ENCODE data around the gene SLC27A1. TPM values are rescaled to one million over a fixed set of nuclear protein-coding genes. Genes with fewer than 3 reads are reported as not detected.
"Not testable (repeated sequence)": the region's sequence is repeated elsewhere in the genome, so short reads cannot be mapped to it uniquely, and the experiment has no call there.

SLC27A1 gene
- total RNA-seq, 3 donors from 2014 or later, result 1.5 to 2.1 (median 2.0) TPM

DNA sequence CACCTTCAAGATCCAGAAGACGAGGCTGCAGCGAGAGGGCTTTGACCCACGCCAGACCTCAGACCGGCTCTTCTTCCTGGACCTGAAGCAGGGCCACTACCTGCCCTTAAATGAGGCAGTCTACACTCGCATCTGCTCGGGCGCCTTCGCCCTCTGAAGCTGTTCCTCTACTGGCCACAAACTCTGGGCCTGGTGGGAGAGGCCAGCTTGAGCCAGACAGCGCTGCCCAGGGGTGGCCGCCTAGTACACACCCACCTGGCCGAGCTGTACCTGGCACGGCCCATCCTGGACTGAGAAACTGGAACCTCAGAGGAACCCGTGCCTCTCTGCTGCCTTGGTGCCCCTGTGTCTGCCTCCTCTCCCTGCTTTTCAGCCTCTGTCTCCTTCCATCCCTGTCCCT is 34.1 kb downstream of the SLC27A1 start:
- Mint-ChIP-seq H3K9me3 (no peaks in the 10 kb centered on the region), H3K4me1 (ENCODE audit: low read depth) (peaks cover 15% of the 10 kb centered on the region), H3K27me3 (ENCODE audit: low read depth) (no peaks in the 10 kb centered on the region), H3K4me3 (no peak overlapping the region), H3K36me3 (ENCODE audit: insufficient read depth) (peaks cover 5% of the 10 kb centered on the region)
- ATAC-seq (no peak), DNase-seq (no peak)

GRCh38 chr19:17505223-17505622 is 34.9 kb downstream of the SLC27A1 start:
- H3K4me1 Mint-ChIP-seq (ENCODE audit: low read depth), result peaks cover 17% of the 10 kb centered on the region
- ATAC-seq (no peak), DNase-seq (no peak)
- peaks cover 5% of the 10 kb centered on the region for H3K36me3 Mint-ChIP-seq (ENCODE audit: insufficient read depth)
- H3K9me3 Mint-ChIP-seq, result no peaks in the 10 kb centered on the region
- H3K27me3 Mint-ChIP-seq (ENCODE audit: low read depth), result no peaks in the 10 kb centered on the region
- no peak overlapping the region for H3K4me3 Mint-ChIP-seq

DNA sequence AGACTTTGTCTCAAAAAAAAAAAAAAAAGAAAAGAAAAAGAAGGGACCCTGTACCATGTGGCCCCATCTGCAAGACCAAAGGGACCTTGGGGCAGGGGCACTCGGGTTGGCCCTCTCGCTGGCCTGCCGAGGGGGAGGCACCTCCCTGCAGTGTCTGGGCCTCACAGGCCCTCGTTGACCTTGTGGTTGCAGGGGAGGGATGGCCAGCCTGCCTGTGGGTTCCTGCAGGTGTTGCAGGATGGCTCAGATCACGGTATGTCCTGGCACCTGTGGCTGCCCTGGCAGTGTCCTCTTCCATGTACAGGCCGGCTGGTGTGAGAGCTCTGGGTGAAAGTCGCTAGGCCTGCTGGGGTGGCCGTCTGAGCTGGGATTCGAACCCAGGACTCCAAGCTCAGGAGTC is 36.4 kb downstream of the SLC27A1 start:
- DNase-seq, result no peak
- no peaks in the 10 kb centered on the region for H3K9me3 Mint-ChIP-seq
- peaks cover 7% of the 10 kb centered on the region for H3K36me3 Mint-ChIP-seq (ENCODE audit: insufficient read depth)
- H3K4me3 Mint-ChIP-seq, result no peak overlapping the region
- no peak for ATAC-seq
- H3K27me3 Mint-ChIP-seq (ENCODE audit: low read depth), result no peaks in the 10 kb centered on the region
- H3K4me1 Mint-ChIP-seq (ENCODE audit: low read depth), result peaks cover 21% of the 10 kb centered on the region

GRCh38 chr19:17508558-17508933 is 38.2 kb downstream of the SLC27A1 start:
- peaks cover 30% of the 10 kb centered on the region for H3K4me1 Mint-ChIP-seq (ENCODE audit: low read depth)
- H3K4me3 Mint-ChIP-seq; H3K9me3 Mint-ChIP-seq; H3K27me3 Mint-ChIP-seq (ENCODE audit: low read depth); DNase-seq; ATAC-seq; H3K36me3 Mint-ChIP-seq (ENCODE audit: insufficient read depth): not testable (repeated sequence)

DNA sequence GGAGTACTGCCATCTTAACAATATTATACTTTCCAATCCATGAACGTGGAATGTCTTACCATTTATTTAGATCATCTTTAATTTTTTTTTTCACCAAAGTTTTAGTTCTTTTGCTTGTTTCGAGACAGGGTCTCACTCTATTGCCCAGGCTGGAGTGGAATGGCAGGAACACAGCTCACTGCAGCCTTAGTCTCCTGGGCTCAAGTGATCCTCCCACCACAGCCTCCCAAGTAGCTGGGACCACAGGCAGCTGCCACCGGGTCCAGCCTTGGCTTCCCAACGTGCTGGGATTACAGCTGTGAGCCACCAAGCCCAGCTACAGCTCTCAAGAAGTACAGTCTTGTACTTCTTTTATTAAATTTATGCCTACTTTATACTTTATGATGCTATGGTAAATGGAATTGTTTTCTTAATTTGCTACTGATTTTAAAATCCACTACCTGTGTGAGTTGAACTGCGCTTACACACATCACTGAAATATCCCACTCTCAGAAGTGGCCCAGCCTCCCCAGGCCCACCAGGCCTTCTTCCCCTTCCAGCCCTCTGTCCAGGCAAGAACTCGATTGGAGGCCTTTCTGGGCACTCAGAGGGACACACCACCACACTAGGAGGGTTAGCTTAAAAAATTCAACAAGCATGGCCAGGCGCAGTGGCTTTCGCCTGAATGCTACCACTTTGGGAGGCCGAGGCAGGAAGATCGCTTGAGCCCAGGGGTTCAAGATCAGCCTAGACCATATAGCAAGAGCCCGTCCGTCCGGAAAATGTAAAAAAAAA is 40.1 kb downstream of the SLC27A1 start:
- ATAC-seq (no peak), DNase-seq (no peak)
- Mint-ChIP-seq H3K4me1 (ENCODE audit: low read depth) (peaks cover 30% of the 10 kb centered on the region), H3K27me3 (ENCODE audit: low read depth) (no peaks in the 10 kb centered on the region), H3K4me3 (peak overlapping the region; percentile 91), H3K36me3 (ENCODE audit: insufficient read depth) (peaks cover 7% of the 10 kb centered on the region), H3K9me3 (no peaks in the 10 kb centered on the region)

GRCh38 chr19:17511724-17512573 is 41.6 kb downstream of the SLC27A1 start:
- peaks cover 30% of the 10 kb centered on the region for H3K4me1 Mint-ChIP-seq (ENCODE audit: low read depth)
- ATAC-seq, result peak; percentile 72 to 73
- no peaks in the 10 kb centered on the region for H3K9me3 Mint-ChIP-seq

GRCh38 chr19:17512574-17512939 is 42.2 kb downstream of the SLC27A1 start:
- peaks cover 15% of the 10 kb centered on the region for H3K36me3 Mint-ChIP-seq (ENCODE audit: insufficient read depth)
- DNase-seq, result no peak
- H3K27me3 Mint-ChIP-seq (ENCODE audit: low read depth), result no peaks in the 10 kb centered on the region
- H3K9me3 Mint-ChIP-seq, result no peaks in the 10 kb centered on the region
- H3K4me3 Mint-ChIP-seq, result peak overlapping the region; percentile 91
- ATAC-seq, result no peak
- peaks cover 29% of the 10 kb centered on the region for H3K4me1 Mint-ChIP-seq (ENCODE audit: low read depth)

More at GRCh38 chr19:17511724-17512573, 41.6 kb downstream of the SLC27A1 start:
- Mint-ChIP-seq H3K27me3 (ENCODE audit: low read depth) (no peaks in the 10 kb centered on the region), H3K4me3 (peak overlapping the region; percentile 91), H3K36me3 (ENCODE audit: insufficient read depth) (peaks cover 10% of the 10 kb centered on the region)
- DNase-seq, result peak; percentile 78

GRCh38 chr19:17515408-17516149 is 45.3 kb downstream of the SLC27A1 start:
- DNase-seq (no peak), ATAC-seq (no peak)
- peaks cover 11% of the 10 kb centered on the region for H3K4me1 Mint-ChIP-seq (ENCODE audit: low read depth)
- H3K9me3 Mint-ChIP-seq, result no peaks in the 10 kb centered on the region
- no peaks in the 10 kb centered on the region for H3K27me3 Mint-ChIP-seq (ENCODE audit: low read depth)
- H3K4me3 Mint-ChIP-seq, result no peak overlapping the region
- H3K36me3 Mint-ChIP-seq (ENCODE audit: insufficient read depth), result peaks cover 14% of the 10 kb centered on the region

- H3K27me3 Mint-ChIP-seq (ENCODE audit: low read depth), result no peaks in the 10 kb centered on the region
- H3K4me3 Mint-ChIP-seq, result no peak overlapping the region
- peaks cover 14% of the 10 kb centered on the region for H3K36me3 Mint-ChIP-seq (ENCODE audit: insufficient read depth)
- ATAC-seq, result no peak
- DNase-seq, result no peak
- no peaks in the 10 kb centered on the region for H3K9me3 Mint-ChIP-seq
- H3K4me1 Mint-ChIP-seq (ENCODE audit: low read depth), result peaks cover 6% of the 10 kb centered on the region
Observed at GRCh38 chr19:17517898-17518297, 47.6 kb downstream of the SLC27A1 start.

DNA sequence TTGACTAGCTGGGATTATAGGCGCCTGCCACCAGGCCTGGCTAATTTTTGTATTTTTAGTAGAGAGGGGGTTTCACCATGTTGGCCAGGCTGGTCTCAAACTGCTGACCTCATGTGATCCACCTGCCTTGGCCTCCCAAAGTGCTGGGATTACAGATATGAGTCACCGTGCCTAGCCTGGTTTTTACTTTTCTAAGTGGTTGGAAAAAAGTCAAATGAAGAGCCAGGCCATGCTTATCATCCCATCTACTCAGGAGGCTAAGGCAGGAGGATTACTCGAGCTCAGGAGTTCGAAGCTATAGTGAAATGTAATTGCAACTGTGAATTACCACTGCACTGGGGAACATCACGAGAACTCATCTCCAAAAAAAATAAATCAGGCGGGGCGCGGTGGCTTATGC is 48.3 kb downstream of the SLC27A1 start:
- Mint-ChIP-seq H3K4me1 (ENCODE audit: low read depth) (peaks cover 12% of the 10 kb centered on the region), H3K36me3 (ENCODE audit: insufficient read depth) (peaks cover 14% of the 10 kb centered on the region)
- not testable (repeated sequence) for H3K27me3 Mint-ChIP-seq (ENCODE audit: low read depth); H3K9me3 Mint-ChIP-seq; H3K4me3 Mint-ChIP-seq; ATAC-seq; DNase-seq

DNA sequence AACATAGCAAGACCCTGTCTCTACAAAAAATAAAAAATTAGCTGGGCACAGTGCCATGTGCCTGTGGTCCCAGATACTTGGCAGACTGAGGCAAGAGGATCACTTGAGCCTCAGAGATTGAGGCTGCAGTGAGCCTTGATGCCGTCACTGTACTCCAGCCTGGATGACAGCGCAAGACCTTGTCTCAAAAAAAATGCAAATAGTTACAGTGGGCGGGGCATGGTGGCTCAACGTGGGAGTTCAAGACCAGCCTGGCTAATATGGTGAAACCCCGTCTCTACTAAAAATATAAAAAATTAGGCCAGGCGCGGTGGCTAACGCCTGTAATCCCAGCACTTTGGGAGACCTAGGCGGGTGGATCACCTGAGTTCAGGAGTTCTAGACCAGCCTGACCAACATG is 49.6 kb downstream of the SLC27A1 start:
- H3K4me3 Mint-ChIP-seq, result no peak overlapping the region
- DNase-seq, result no peak

DNA sequence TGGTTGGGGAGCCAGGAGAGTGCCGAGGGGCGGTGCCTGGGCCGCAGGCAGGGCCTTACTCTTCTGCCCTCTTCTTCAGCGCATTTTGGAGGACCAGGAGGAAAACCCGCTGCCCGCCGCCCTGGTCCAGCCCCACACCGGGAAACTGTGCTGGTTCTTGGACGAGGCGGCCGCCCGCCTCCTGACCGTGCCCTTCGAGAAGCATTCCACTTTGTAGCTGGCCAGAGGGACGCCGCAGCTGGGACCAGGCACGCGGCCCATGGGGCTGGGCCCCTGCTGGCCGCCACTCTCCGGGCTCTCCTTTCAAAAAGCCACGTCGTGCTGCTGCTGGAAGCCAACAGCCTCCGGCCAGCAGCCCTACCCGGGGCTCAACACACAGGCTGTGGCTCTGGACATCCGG is 50.5 kb downstream of the SLC27A1 start:
- H3K4me3 Mint-ChIP-seq, result no peak overlapping the region
- H3K36me3 Mint-ChIP-seq (ENCODE audit: insufficient read depth), result peaks cover 13% of the 10 kb centered on the region
- DNase-seq (no peak), ATAC-seq (no peak)
- no peaks in the 10 kb centered on the region for H3K27me3 Mint-ChIP-seq (ENCODE audit: low read depth)
- H3K9me3 Mint-ChIP-seq, result no peaks in the 10 kb centered on the region
- peaks cover 23% of the 10 kb centered on the region for H3K4me1 Mint-ChIP-seq (ENCODE audit: low read depth)

More for the DNA sequence above, 49.6 kb downstream of the SLC27A1 start:
- Mint-ChIP-seq H3K36me3 (ENCODE audit: insufficient read depth) (peaks cover 14% of the 10 kb centered on the region), H3K9me3 (no peaks in the 10 kb centered on the region), H3K27me3 (ENCODE audit: low read depth) (no peaks in the 10 kb centered on the region), H3K4me1 (ENCODE audit: low read depth) (peaks cover 22% of the 10 kb centered on the region)
- no peak for ATAC-seq

DNA sequence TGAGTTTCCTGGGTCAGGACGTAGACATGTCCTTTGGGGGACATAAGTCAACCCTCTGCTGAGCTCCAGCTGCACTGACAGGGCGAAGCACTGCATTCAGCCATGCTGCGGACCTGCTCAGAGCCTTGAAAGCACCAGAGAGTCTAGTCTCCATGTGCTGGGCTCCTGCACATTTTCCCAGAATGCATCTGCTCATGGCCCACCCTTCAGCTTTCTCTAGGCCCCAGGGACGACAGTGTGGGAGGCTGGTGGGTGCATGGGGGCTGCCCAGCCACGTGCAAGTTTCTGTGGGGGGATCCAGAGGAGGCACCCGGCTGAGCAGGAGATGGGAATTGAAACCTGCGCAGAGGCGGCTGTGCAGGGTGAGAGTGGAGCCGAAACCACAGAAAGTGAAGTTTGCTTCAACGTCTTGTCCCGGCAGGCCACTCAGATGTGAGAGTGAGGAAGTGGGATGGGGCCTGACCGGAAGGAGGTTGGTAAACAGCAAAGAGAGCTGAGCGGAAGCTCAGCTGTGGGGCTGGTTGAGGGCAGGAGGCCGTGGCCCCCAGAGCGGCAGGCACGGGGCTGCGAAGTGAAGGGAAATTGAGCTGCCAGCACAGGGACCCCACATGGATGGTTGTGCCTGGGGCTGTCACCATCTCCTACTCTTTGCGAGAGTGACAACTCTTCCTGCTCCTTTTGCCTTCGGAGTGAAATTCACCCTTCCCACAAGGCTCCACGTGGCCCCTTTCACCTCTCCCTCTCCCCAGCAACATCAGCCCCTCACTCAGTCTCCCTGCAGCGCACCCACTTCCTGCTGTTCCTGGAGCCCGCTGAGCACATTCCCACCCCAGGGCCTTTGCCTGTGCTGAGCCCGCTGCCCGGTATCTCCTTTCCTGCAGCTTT is 52.9 kb downstream of the SLC27A1 start:
- peak; percentile 18 for DNase-seq
- Mint-ChIP-seq H3K36me3 (ENCODE audit: insufficient read depth) (no peaks in the 10 kb centered on the region), H3K27me3 (ENCODE audit: low read depth) (no peaks in the 10 kb centered on the region), H3K4me1 (ENCODE audit: low read depth) (peaks cover 23% of the 10 kb centered on the region), H3K9me3 (no peaks in the 10 kb centered on the region), H3K4me3 (peak overlapping the region; percentile 29)
- ATAC-seq, result peak; percentile 70 to 79

Measured in activated T-cell treated with anti-CD3 and anti-CD28 coated beads, Interleukin-2, amount 50 U/mL, for 4 hours (primary cell).